Measurements from ENCODE around the gene SSX5.
"Not testable (repeated sequence)": the region's sequence is repeated elsewhere in the genome, so short reads cannot be mapped to it uniquely, and the experiment has no call there.

SSX5 gene, protein sequence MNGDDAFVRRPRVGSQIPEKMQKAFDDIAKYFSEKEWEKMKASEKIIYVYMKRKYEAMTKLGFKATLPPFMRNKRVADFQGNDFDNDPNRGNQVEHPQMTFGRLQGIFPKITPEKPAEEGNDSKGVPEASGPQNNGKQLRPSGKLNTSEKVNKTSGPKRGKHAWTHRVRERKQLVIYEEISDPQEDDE

DNA sequence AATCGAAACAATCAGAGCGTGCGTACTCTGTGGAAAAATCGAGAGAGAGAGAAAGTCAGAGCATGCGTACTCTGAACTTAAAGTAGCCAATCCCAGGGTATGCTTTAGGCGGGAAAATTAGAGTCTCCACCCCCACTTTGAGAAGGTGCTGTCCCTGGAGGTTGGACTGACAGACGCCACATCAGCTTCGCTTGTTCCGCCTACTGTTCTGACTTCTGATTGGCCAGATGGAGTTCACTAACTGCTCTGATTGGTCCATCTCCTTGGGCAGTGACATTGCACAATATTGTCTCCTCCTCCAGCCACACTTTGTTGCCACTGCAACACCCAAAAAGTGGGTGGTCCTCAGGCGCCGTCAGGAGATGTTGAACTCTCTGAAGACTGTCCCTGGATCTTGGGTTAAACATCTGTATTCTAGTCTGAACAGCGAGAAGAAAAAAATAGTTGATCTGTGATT lies at the start of gene SSX5:
TSS of gene SSX5 (minus strand) at position 51 of the 457 bp plus-strand sequence. CDS start 1,437 bp downstream, outside the sequence.
- Mint-ChIP-seq H3K27ac (no peak within 1 kb of the TSS), H3K9me3 (no peaks in the 10 kb centered on the region), H3K4me1 (ENCODE audit: low read depth) (no peaks in the 10 kb centered on the region), H3K4me3 (no peak within 1 kb of the TSS), H3K36me3 (ENCODE audit: low read depth) (no peaks in the 10 kb centered on the region), H3K27me3 (ENCODE audit: low read depth) (no peaks in the 10 kb centered on the region)
- DNase-seq (ENCODE audit: low spot score): no peak

DNA sequence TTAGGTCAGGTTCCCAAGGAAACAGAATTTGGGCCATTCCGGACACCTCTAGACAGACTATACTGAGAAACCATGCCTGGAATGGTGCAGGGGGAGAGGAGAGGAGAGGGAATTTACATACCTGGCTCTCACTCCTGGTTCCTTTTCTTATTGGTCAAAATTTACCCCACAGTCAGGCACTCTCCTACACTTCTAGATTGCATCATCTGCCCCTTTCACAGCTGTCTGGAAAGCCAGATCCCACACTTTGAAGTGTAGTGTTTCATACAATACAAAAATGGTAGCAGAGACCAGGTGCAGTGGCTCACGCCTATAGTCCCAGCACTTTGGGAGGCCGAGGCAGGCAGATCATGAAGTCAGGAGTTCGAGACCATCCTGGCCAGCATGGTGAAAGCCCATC lies 27.6 kb upstream of the SSX5 start:
- DNase-seq (ENCODE audit: low spot score): not testable (repeated sequence)

DNA sequence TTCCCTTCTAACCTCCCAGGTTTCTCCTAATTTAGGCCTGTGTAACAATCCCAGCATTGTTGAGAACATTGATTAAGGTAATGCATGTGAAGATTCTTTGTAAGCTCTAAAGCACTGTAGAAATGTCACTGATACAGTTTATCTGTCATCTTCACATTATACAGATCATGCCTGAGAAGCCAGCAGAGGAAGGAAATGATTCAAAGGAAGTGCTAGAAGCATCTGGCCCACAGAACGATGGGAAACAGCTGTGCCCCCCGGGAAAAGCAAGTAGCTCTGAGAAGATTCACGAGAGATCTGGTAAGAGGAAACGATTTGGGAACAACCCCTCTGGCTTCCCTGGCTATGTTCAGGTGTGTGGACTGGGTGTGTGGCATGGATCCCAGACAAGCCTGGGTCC lies 17.7 kb upstream of the SSX5 start:
- not testable (repeated sequence) for H3K4me1 Mint-ChIP-seq (ENCODE audit: low read depth); H3K4me3 Mint-ChIP-seq; DNase-seq (ENCODE audit: low spot score); H3K9me3 Mint-ChIP-seq; H3K27ac Mint-ChIP-seq; H3K27me3 Mint-ChIP-seq (ENCODE audit: low read depth); H3K36me3 Mint-ChIP-seq (ENCODE audit: low read depth)

More for the DNA sequence above, 27.6 kb upstream of the SSX5 start:
- H3K4me3 Mint-ChIP-seq; H3K4me1 Mint-ChIP-seq (ENCODE audit: low read depth); H3K27me3 Mint-ChIP-seq (ENCODE audit: low read depth); H3K36me3 Mint-ChIP-seq (ENCODE audit: low read depth); H3K9me3 Mint-ChIP-seq; H3K27ac Mint-ChIP-seq: not testable (repeated sequence)

DNA sequence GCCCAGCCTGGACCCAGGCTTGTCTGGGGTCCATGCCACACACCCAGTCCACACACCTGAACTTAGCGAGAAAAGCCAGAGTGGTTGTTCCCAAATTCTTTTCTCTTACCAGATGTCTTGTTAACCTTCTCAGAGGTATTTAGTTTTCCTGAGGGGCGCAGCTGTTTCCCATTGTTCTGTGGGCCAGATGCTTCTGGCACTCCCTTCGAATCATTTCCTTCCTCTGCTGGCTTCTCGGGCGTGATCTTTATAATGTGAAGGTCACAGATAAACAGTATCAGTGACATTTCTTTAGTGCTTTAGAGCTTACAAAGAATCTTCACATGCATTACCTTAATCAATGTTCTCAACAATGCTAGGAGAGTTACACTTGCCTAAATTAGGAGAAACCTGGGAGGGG lies 6.6 kb downstream of the SSX5 start:
- not testable (repeated sequence) for H3K9me3 Mint-ChIP-seq; H3K27ac Mint-ChIP-seq; H3K4me3 Mint-ChIP-seq; H3K4me1 Mint-ChIP-seq (ENCODE audit: low read depth); H3K27me3 Mint-ChIP-seq (ENCODE audit: low read depth); DNase-seq (ENCODE audit: low spot score); H3K36me3 Mint-ChIP-seq (ENCODE audit: low read depth)

DNA sequence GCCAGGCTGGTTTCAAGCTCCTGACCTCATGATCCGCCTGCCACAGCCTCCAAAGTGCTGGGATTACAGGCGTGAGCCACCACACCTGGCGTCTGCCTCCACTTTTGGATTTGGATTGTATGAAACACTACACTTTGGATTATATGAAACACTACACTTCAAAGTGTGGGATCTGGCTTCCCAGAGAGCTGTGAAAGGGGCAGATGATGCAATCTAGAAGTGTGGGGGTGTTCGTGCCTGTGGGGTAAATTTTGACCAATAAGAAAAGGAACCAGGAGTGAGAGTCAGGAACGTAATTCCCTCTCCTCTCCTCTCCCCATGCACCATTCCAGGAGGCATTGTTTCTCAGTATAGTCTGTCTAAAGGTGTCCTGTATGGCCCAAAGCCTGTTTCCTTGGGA lies 14.7 kb downstream of the SSX5 start:
- not testable (repeated sequence) for H3K27ac Mint-ChIP-seq; H3K4me1 Mint-ChIP-seq (ENCODE audit: low read depth)

DNA sequence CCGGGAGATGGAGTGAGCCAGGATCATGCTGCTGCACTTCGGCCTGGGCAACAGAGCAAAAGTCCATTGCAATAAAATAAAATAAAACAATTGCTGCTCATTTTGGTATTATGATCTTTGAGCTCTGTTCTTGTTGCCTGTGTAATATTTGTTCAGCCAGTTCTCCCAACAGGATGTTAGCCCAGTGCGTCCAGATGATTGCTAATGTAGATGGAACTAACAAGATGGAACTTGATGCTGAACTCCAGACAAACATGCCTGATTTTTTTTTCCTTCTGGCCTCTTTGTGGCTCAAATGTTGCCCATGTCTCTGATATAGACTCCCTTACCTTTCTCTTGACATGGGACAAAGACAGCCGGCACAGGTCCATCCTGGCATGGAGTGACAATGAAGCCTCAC lies 15.8 kb downstream of the SSX5 start:
- no peaks in the 10 kb centered on the region for H3K36me3 Mint-ChIP-seq (ENCODE audit: low read depth)
- H3K4me1 Mint-ChIP-seq (ENCODE audit: low read depth): no peaks in the 10 kb centered on the region
- DNase-seq (ENCODE audit: low spot score): no peak
- H3K27me3 Mint-ChIP-seq (ENCODE audit: low read depth): no peaks in the 10 kb centered on the region
- H3K27ac Mint-ChIP-seq: no peak overlapping the region
- no peaks in the 10 kb centered on the region for H3K9me3 Mint-ChIP-seq
- H3K4me3 Mint-ChIP-seq: no peak overlapping the region

More for the DNA sequence above, 14.7 kb downstream of the SSX5 start:
- not testable (repeated sequence) for H3K36me3 Mint-ChIP-seq (ENCODE audit: low read depth); H3K27me3 Mint-ChIP-seq (ENCODE audit: low read depth); H3K4me3 Mint-ChIP-seq; DNase-seq (ENCODE audit: low spot score); H3K9me3 Mint-ChIP-seq

DNA sequence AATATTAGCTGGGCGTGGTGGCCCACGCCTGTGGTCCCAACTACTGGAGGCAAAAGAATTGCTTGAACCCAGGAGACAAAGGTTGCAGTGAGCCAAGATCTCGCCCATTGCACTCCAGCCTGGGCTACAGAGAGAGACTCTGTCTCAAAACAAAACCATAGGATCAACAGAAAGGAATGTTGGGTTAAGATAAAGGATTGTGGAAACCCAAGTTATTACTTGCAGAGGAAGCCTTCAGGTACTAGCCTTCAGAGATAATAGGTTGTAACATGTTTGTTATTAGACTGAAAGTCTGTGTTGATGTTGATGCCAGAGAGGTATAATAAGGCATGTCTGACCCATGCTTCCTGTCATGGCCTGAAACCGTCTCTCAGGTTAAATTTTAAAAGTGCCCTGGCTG lies 16.9 kb downstream of the SSX5 start:
- H3K27me3 Mint-ChIP-seq (ENCODE audit: low read depth): no peaks in the 10 kb centered on the region
- no peak for DNase-seq (ENCODE audit: low spot score)
- no peaks in the 10 kb centered on the region for H3K9me3 Mint-ChIP-seq
- no peaks in the 10 kb centered on the region for H3K4me1 Mint-ChIP-seq (ENCODE audit: low read depth)
- no peak overlapping the region for H3K27ac Mint-ChIP-seq
- H3K36me3 Mint-ChIP-seq (ENCODE audit: low read depth): no peaks in the 10 kb centered on the region
- H3K4me3 Mint-ChIP-seq: no peak overlapping the region

DNA sequence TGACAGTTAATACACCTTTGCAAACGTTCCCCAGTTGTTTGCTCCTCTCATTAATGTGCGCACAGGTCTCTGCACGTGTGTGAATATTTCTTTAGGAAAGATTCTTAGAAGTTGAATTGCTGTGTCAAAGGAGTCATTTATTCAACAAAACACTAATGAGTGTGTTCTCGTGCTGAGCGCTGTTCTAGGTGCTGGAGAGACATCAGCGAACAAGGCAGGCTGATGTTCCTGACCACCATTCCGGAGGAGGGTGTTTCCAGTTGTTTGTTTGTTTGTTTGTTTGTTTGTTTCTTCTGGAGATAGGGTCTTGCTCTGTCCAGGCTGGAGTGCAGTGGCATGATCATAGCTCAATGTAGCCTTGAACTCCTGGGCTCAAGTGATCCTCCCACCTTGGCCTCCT lies 30.3 kb downstream of the SSX5 start:
- not testable (repeated sequence) for H3K4me1 Mint-ChIP-seq (ENCODE audit: low read depth); H3K27ac Mint-ChIP-seq; DNase-seq (ENCODE audit: low spot score); H3K36me3 Mint-ChIP-seq (ENCODE audit: low read depth); H3K9me3 Mint-ChIP-seq; H3K4me3 Mint-ChIP-seq; H3K27me3 Mint-ChIP-seq (ENCODE audit: low read depth)

DNA sequence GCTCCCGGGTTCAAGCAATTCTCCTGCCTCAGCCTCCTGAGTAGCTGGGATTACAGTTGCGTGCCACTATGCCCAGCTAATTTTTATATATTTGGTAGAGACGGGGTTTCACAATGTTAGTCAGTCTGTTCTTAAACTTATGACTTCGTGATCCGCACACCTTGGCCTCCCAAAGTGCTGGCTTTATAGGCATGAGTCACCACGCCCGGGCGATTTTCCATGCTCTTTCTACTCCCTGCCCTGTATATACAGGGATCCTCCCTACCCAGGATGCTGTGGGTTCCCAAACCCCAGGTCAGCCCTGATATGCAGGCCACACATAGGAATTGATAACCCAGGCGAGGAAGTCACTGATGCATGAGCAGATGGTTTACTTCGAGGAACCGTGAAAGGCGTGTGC lies 31.4 kb downstream of the SSX5 start:
- no peak overlapping the region for H3K27ac Mint-ChIP-seq

DNA sequence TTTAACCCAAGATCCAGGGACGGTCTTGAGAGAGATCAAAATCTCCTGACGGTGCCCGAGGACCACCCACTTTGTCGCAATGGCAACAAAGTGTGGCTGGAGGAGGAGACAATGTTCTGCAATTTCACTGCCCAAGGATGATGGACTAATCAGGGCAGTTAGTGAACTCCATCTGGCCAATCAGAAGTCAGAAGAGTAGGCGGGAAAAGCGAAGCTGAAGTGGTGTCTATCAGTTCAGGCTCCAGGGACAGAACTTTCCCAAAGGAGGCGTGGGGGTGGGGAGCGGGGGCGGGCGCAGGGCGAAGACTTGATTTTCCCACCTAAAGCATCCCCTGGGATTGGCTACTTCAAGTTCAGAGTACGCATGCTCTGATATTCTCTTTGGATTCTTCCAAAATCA lies 40.6 kb downstream of the SSX5 start:
- Mint-ChIP-seq H3K4me1 (ENCODE audit: low read depth) (no peaks in the 10 kb centered on the region), H3K27me3 (ENCODE audit: low read depth) (peaks cover 7% of the 10 kb centered on the region), H3K27ac (no peak overlapping the region), H3K36me3 (ENCODE audit: low read depth) (no peaks in the 10 kb centered on the region), H3K4me3 (no peak overlapping the region), H3K9me3 (no peaks in the 10 kb centered on the region)
- DNase-seq (ENCODE audit: low spot score): no peak

More for the DNA sequence above, 31.4 kb downstream of the SSX5 start:
- Mint-ChIP-seq H3K27me3 (ENCODE audit: low read depth) (peaks cover 2% of the 10 kb centered on the region), H3K4me1 (ENCODE audit: low read depth) (no peaks in the 10 kb centered on the region), H3K36me3 (ENCODE audit: low read depth) (no peaks in the 10 kb centered on the region), H3K9me3 (no peaks in the 10 kb centered on the region), H3K4me3 (no peak overlapping the region)
- no peak for DNase-seq (ENCODE audit: low spot score)

DNA sequence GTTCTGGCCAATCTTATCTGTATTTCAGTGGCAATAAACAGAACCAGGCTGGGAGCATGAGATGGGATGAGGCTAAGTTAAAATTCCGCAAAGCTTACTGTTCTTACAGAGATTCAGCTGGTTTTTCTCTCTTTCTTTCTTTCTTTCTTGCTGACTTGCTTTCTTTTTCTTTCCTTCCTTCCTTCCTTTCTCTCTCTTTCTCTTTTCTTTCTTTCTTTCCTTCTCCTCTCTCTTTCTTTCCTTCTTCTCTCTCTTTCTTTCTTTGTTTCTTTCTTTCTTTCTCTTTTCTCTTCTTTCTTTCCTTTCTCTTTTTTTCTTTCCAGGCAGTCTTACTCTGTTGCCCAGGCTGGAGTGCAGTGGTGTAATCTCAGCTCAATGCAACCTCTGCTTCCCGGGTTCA lies 41.8 kb downstream of the SSX5 start:
- no peak overlapping the region for H3K4me3 Mint-ChIP-seq
- no peaks in the 10 kb centered on the region for H3K4me1 Mint-ChIP-seq (ENCODE audit: low read depth)
- H3K27ac Mint-ChIP-seq: no peak overlapping the region
- DNase-seq (ENCODE audit: low spot score): no peak
- H3K27me3 Mint-ChIP-seq (ENCODE audit: low read depth): peaks cover 3% of the 10 kb centered on the region
- H3K9me3 Mint-ChIP-seq: no peaks in the 10 kb centered on the region
- H3K36me3 Mint-ChIP-seq (ENCODE audit: low read depth): no peaks in the 10 kb centered on the region

DNA sequence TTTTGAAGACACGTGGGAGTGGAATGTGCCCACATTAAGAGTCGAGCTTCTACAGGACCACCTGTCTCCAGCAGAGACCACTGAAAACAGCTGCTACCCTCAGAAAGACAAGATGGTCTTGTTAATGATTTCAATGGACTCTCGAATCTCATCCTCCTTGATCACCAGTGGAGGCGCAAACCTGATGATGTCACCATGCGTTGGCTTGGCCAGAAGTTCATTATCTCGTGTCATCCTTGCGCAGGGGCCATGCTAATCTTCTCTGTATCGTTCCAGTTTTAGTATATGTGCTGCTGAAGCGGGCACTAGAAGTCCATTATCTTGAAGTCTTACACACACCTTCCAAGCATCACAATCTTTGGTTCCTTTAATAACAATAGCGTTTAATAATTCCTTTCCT lies 42.8 kb downstream of the SSX5 start:
- no peak overlapping the region for H3K4me3 Mint-ChIP-seq

DNA sequence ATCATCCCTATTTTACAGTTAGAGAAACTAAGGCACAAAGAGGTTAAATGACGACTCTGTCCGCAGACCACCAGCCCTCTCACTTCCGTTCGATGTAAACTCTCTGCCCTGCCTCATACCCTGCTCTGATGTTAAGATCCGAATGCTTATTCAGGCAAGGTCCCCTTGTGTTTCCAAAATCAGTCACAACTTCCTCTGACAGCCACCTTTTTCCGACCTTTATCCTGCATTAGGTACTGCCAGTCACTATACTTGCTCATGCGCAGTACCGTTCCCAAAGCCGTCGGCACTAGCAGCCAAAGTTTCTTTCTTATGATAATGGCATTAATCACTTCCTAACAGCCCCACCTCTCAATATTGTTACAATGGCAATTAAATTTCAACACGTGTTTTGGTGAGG lies 53.9 kb downstream of the SSX5 start:
- H3K4me3 Mint-ChIP-seq: peak overlapping the region; percentile 59
- H3K36me3 Mint-ChIP-seq (ENCODE audit: low read depth): not testable (repeated sequence)
- DNase-seq (ENCODE audit: low spot score): peak; percentile 48

More for the DNA sequence above, 42.8 kb downstream of the SSX5 start:
- H3K36me3 Mint-ChIP-seq (ENCODE audit: low read depth): no peaks in the 10 kb centered on the region
- H3K27me3 Mint-ChIP-seq (ENCODE audit: low read depth): peaks cover 2% of the 10 kb centered on the region
- no peak for DNase-seq (ENCODE audit: low spot score)
- no peaks in the 10 kb centered on the region for H3K9me3 Mint-ChIP-seq
- H3K27ac Mint-ChIP-seq: no peak overlapping the region
- H3K4me1 Mint-ChIP-seq (ENCODE audit: low read depth): no peaks in the 10 kb centered on the region

DNA sequence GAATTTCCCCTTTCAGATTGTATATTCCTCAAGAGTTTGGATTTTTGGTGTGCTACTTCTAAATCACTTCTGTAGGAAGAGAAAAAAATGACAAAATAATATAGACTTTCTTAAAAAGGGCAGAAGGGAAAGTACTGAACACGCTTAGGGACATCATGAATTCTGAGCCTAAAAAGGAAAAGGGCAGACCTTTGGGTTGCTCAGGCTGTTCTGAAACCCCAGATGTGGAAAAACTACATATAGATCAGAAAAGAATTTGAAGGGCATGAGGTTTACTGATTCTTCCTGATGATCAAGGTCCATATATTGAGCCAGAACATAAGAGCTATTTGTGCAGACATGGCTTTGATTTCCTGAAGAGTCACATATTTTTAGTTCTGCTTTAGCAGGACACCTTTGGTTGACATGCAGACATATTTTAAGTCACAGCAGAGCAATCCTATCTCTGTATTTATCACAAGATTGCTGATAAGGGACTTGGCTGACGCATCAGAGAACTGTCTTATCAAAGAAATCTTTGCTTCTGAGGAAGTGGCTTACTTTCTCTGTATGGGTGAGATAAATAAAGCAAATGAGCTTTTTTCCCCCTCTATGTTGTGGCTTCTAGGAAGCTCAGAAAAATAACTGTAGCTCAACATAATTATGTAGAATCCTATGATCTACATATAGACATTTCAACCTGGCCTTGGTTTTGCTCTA lies 54.6 kb downstream of the SSX5 start:
- H3K4me3 Mint-ChIP-seq; H3K27ac Mint-ChIP-seq; H3K4me1 Mint-ChIP-seq (ENCODE audit: low read depth); H3K9me3 Mint-ChIP-seq; DNase-seq (ENCODE audit: low spot score); H3K36me3 Mint-ChIP-seq (ENCODE audit: low read depth): not testable (repeated sequence)
- peaks cover 19% of the 10 kb centered on the region for H3K27me3 Mint-ChIP-seq (ENCODE audit: low read depth)

More for the DNA sequence above, 53.9 kb downstream of the SSX5 start:
- H3K27me3 Mint-ChIP-seq (ENCODE audit: low read depth): peaks cover 20% of the 10 kb centered on the region
- H3K27ac Mint-ChIP-seq; H3K4me1 Mint-ChIP-seq (ENCODE audit: low read depth); H3K9me3 Mint-ChIP-seq: not testable (repeated sequence)

DNA sequence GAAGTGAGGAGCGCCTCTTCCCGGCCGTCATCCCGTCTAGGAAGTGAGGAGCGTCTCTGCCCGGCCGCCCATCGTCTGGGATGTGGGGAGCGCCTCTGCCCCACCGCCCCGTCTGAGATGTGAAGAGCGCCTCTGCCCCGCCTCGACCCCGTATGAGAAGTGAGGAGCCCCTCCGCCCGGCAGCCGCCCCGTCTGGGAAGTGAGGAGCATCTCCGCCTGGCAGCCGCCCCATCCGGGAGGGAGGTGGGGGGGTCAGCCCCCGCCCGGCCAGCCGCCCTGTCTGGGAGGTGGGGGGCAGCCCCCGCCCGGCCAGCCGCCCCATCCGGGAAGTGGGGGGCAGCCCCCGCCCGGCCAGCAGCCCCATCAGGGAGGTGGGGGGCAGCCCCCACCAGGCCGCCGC lies 57.5 kb downstream of the SSX5 start:
- H3K27ac Mint-ChIP-seq; H3K4me3 Mint-ChIP-seq; DNase-seq (ENCODE audit: low spot score); H3K27me3 Mint-ChIP-seq (ENCODE audit: low read depth); H3K9me3 Mint-ChIP-seq; H3K36me3 Mint-ChIP-seq (ENCODE audit: low read depth); H3K4me1 Mint-ChIP-seq (ENCODE audit: low read depth): not testable (repeated sequence)

Data from T-helper 2 cell treated with Interferon-gamma antibody and Interleukin-4, amounts not matched to agents 5 μg/mL and 100 μg/mL, for 36 hours (primary cell).